Adipose tissue (tissue), 3 donors: ENCODE data around the gene UBL5. TPM values are rescaled to one million over a fixed set of nuclear protein-coding genes. Genes with fewer than 3 reads are reported as not detected.
"Not testable (repeated sequence)": the region's sequence is repeated elsewhere in the genome, so short reads cannot be mapped to it uniquely, and the experiment has no call there.

ENCODE experiments used
- H3K27ac ChIP-seq: one replicate; pipeline ENCODE4 v1.5.1; 2013; ENCODE audit warnings: low read depth, low read length
- WGBS, 3 donors: extraction: QIAGEN DNeasy Blood & Tissue Kit; methylation state at CpG; one replicate each; pipeline ENCODE4 v1.1.7; 2013; 5-methylcytosine and 5-hydroxymethylcytosine counted together
- polyA plus RNA-seq, 3 donors: library from polyadenylated mRNA; stranded (reverse); fragments of 200-250 nt; gene quantifications; one replicate each; pipeline ENCODE4 v1.2.3, GENCODE V29; 2013
- donor health status: healthy with polysubstance abuse.
- donor health status: Bipolar disorder and iron deficiency.
- donor health status: healthy.

UBL5 gene
- polyA plus RNA-seq, 3 donors = 276 to 718 (median 639) TPM

- no peak overlapping the region for H3K27ac ChIP-seq
- 83 to 100% (median 96%) methylated on average over 3 of the region's 3 CpGs for WGBS, 3 donors
Observed at GRCh38 chr19:9806803-9807202, 20.9 kb upstream of the UBL5 start.

DNA sequence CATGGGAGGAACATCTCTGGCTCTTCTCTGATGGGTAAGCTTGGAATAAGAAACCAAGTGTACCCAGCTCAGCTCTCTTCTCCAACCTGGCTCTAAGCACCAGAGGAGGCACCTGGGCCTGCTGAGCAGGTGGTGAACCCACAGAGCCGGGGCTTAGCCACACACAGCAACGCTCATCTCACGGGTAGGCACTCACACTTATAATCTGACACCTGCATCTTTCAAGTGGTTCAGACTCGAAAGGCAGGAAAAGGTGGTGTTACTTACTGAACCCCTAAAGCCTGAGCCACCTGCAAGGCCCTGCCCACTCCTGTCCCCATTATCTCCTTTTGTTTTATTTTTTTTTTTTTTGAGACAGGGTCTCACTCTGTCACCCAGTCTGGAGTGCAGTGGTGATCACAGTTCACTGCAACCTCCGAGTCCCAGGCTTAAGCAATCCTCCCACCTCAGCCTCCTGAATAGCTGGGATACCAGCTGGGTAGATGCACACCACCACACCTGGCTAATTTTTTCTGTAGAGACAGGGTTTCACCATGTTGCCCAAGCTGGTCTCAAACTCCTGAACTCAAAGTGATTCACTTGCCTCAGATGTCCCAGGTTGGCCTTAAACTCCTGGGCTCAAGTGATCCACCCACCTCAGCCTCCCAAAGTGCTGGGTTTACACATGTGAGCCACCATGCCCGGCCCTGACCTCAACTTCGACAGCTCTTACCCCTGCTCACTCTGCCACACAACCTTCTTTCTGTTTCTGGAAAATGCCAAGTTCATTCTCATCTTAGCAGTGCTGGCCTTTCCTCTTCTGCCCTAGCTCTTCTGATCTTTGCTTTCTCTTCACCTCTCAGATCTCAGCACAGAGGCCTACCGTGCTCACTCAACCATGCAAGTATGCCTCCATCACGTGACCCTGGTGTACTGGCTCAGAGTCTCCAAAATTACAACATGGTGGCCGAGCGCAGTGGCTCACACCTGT, 18.6 kb upstream of the UBL5 start:
- no peak overlapping the region for H3K27ac ChIP-seq
- WGBS, 3 donors = 87 to 92% (median 90%) methylated on average over 11 of the region's 11 CpGs

GRCh38 chr19:9811139-9811538, 16.6 kb upstream of the UBL5 start:
- 97 to 99% (median 98%) methylated on average over 21 of the region's 21 CpGs for WGBS, 3 donors
- no peak overlapping the region for H3K27ac ChIP-seq

DNA sequence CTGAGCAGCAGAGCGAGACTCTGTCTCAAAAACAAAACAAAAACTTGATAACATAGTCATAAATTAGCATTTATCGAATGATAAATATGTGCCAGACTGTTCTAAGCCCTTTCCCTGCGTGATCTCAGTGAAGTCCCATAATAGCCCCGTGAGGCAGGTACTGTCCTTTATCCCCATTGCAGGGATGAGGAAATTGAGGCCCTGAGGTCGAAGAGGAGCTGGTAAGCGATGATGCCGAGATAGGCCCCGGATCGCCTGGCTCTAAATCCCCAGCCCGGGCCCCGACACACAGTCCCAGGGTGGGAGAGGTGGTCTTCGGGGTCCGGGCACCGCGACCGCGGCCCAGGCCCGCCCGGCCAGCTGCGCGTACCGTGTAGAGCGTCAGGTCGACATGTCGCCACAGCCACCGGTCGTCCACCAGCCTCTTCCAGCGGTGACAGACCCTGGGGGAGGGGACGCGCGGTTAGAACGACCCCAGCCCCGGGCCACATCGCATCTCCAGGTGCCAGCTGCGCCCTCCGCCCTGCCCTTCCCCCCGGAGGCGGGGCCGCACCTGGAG, 9.5 kb upstream of the UBL5 start:
- peak overlapping the region; percentile 90 for H3K27ac ChIP-seq
- WGBS, 3 donors = 3 to 4% (median 4%) methylated on average over 37 to 39 of the region's 39 CpGs

- 0 to 1% (median 1%) methylated on average over 77 to 82 of the region's 82 CpGs for WGBS, 3 donors
- H3K27ac ChIP-seq = peak within 1 kb of the TSS; percentile 90
Observed at GRCh38 chr19:9818734-9819595, 8.8 kb upstream of the UBL5 start, which contains the start of gene FBXL12. TSS of gene FBXL12 (minus strand) at chr19:9819079. CDS start at chr19:9818813, 266 bp downstream.

- WGBS, 3 donors = 0 to 1% (median 0%) methylated on average over 21 of the region's 21 CpGs
- no peak overlapping the region for H3K27ac ChIP-seq
Observed at GRCh38 chr19:9819596-9819909, 8.2 kb upstream of the UBL5 start.

DNA sequence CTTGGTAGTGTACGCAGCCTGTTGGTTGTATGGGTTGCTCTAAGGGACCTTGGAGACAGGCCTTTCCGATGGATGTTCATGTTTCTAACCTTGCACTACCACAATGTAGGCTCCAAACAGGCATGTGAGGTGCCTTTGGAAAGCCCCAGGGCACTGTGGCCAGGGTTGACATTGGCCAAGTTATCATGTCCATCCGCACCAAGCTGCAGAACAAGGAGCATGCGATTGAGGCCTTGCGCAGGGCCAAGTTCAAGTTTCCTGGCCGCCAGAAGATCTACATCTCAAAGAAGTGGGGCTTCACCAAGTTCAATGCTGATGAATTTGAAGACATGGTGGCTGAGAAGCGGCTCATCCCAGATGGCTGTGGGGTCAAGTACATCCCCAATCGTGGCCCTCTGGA, 7.7 kb upstream of the UBL5 start:
- H3K27ac ChIP-seq = not testable (repeated sequence)
- WGBS, 3 donors = 89 to 94% (median 91%) methylated on average over 8 of the region's 8 CpGs

DNA sequence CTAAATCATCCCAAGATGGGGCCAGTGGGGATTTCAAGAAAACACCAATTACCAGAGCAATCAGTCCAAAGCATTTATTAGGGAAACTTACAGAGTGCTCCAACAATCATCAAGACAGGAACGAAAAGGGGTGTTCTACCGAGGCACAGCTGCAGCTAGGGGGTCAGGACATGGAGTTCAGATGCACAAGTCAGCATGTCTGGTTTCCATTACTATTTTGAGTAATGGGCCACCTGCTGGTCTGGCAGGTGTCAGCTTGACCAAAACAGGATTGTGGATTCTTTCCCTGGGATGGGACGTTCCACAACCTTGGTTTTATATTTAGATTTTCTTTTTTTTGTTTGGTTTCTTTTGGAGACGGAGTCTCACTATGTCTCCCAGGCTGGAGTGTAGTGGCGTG, 3.9 kb upstream of the UBL5 start:
- no peak overlapping the region for H3K27ac ChIP-seq
- WGBS, 3 donors = 80 to 91% (median 86%) methylated on average over 5 of the region's 5 CpGs

DNA sequence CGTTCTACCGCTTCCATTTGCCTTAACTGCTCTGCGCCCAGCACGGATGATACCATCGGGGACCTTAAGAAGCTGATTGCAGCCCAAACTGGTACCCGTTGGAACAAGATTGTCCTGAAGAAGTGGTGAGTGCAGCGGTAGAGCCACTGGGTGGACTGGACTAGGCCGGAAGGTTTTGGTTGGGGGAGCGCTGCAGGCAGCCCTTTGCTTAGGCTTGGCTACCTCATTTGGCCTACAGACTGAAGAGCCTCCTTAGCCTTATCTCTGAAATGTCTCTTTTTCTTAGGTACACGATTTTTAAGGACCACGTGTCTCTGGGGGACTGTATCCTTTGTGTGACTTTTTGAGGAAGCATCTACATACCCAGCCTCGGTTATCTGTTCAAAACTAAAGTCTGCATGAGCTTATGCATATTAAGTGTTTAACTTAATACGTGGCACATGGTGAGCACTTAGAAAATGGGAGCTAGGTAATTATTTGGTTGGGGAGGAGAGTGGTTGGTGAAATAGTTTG, 889 bp downstream of the UBL5 start:
- WGBS, 3 donors = 29 to 31% (median 31%) methylated on average over 13 of the region's 13 CpGs
- no peak overlapping the region for H3K27ac ChIP-seq

- H3K27ac ChIP-seq = no peak overlapping the region
- WGBS, 3 donors = 60 to 69% (median 63%) methylated on average over 6 of the region's 6 CpGs
Observed at GRCh38 chr19:9834307-9834725, 6.6 kb downstream of the UBL5 start.

- WGBS, 3 donors = 0 to 1% (median 0%) methylated on average over 48 to 73 of the region's 73 CpGs
Observed at GRCh38 chr19:9834726-9835506, 7.2 kb downstream of the UBL5 start, which contains the start of gene PIN1. TSS of gene PIN1 (plus strand) at chr19:9835318. CDS start at chr19:9835345, 27 bp downstream.

DNA sequence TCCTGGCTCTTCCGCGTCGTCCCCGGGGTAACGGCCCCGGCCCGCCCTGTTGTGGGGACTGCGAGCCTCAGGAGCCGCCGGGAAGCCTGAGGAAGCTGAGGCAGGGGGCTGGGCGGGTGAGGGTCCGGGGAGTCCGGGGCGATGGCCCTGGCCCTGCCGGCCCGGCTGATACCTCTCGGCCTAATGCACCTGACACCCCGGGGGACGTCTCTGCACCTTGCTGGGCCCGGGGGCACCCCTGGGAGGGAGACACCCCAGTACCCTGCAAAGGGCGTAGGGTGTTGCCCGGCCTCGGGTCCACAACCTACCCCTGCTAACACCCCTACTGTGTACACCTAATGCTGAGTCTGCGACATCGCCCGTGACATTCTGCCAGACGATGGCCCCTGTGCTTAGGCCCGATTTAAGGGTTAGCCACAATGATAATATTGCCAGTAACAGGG, 7.8 kb downstream of the UBL5 start:
- H3K27ac ChIP-seq = no peak overlapping the region
- WGBS, 3 donors = 0 to 2% (median 2%) methylated on average over 15 to 28 of the region's 28 CpGs

More at GRCh38 chr19:9834726-9835506, 7.2 kb downstream of the UBL5 start, which contains the start of gene PIN1:
- no peak within 1 kb of the TSS for H3K27ac ChIP-seq

DNA sequence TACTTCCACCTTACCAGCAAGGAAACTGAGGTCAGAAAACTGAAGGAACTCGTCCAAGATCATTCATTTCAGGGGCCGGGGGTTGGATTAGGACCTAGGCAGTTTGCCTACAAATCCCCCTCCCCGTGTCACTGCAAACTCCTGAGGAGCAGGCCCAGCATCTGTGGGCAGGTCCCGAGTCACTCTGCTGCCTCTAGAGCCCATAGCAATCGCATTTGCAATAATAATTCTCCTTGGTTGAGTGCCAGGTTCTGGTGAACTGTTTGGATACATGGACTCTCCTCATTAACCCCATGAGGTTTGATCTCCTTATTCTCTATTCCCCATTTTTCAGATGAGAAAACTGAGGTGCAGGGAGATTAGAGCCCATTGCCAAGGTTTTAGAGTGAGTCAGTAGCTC, 8.3 kb downstream of the UBL5 start:
- WGBS, 3 donors = 2 to 6% (median 5%) methylated on average over 5 of the region's 5 CpGs
- no peak overlapping the region for H3K27ac ChIP-seq

DNA sequence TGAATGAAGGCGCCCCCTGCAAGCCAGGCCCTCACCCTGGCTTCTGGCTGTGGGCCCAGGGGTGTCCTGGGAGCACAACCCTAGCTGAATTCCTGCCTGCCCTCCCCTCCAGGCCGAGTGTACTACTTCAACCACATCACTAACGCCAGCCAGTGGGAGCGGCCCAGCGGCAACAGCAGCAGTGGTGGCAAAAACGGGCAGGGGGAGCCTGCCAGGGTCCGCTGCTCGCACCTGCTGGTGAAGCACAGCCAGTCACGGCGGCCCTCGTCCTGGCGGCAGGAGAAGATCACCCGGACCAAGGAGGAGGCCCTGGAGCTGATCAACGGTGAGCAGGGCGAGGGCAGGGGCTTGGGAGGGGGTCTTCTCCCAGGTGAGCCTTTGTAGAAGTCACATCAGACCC, 10.6 kb downstream of the UBL5 start:
- 94% methylated on average over 15 of the region's 15 CpGs for WGBS, 3 donors
- H3K27ac ChIP-seq = no peak overlapping the region

DNA sequence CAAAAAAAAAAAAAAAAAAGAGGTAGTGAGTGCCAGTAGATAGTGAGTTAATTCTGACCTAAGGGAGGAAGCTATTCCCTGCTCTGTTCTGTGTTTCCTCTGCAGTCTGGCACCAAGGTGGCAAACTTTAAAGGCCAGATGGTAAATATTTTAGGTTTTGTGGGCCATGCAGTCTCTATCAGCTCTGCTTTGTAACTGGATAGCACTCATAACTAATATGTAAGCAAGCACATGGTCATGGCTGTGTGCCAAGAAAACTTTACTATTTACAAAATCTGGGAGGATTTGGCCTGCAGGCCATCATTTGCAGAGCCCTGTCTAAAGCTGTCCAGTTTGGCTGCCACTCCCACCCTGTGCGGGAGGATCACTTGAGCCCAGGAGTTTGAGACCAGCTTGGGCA, 11.7 kb downstream of the UBL5 start:
- WGBS, 3 donors = 50 to 73% (median 53%) methylated on average over 1 of the region's 1 CpG
- H3K27ac ChIP-seq = no peak overlapping the region

GRCh38 chr19:9842834-9843625, 15.3 kb downstream of the UBL5 start:
- H3K27ac ChIP-seq = no peak overlapping the region
- WGBS, 3 donors = 78 to 85% (median 82%) methylated on average over 9 of the region's 9 CpGs
